OCI-LY1 (cell line): Measurements from ENCODE around the gene POP7.
A peak's percentile ranks its signal among the peaks of the same experiment; 100 is the strongest.

ENCODE experiments used
- H2AFZ ChIP-seq: fragments of 200-600 bp; sonication (generic), shearing (Covaris generic); 2 replicates; pipeline ENCODE4 v1.6.0; 2014; ENCODE audit warnings: antibody characterized with exemption, mild to moderate bottlenecking, low read length
- H3F3A ChIP-seq: fragments of 200-600 bp; sonication (generic), shearing (Covaris generic); 2 replicates; pipeline ENCODE4 v1.6.0; 2014; ENCODE audit warnings: mild to moderate bottlenecking, antibody characterized with exemption, low read length, moderate library complexity; ENCODE audit not compliant: insufficient read depth
- H3K27ac ChIP-seq: fragments of 200-600 bp; sonication (generic); 2 replicates; pipeline ENCODE4 v1.5.1; 2014; ENCODE audit warnings: low read length, mixed run types, mild to moderate bottlenecking, low read depth; ENCODE audit not compliant: poor library complexity, severe bottlenecking
- H3K27me3 ChIP-seq: fragments of 200-600 bp; sonication (generic); 2 replicates; pipeline ENCODE4 v1.6.0; 2014; ENCODE audit warnings: antibody characterized with exemption, mild to moderate bottlenecking, low read length, moderate library complexity; ENCODE audit not compliant: insufficient read depth
- H3K36me3 ChIP-seq: fragments of 200-600 bp; sonication (generic); 2 replicates; pipeline ENCODE4 v1.6.1; 2014; ENCODE audit warnings: mild to moderate bottlenecking, antibody characterized with exemption, low read length, moderate library complexity, mixed read lengths; ENCODE audit not compliant: insufficient read depth
- H3K4me1 ChIP-seq: fragments of 200-600 bp; sonication (generic); 2 replicates; pipeline ENCODE4 v1.5.1; 2014; ENCODE audit warnings: mild to moderate bottlenecking, low read length, moderate library complexity; ENCODE audit not compliant: insufficient read depth, severe bottlenecking
- H3K4me2 ChIP-seq: fragments of 200-600 bp; sonication (generic), shearing (Covaris generic); 2 replicates; pipeline ENCODE4 v1.6.1; 2014; ENCODE audit warnings: low read length
- H3K4me3 ChIP-seq: fragments of 200-600 bp; sonication (generic); 2 replicates; pipeline ENCODE4 v1.5.1; 2014; ENCODE audit warnings: low read length, low read depth, mild to moderate bottlenecking, mixed read lengths; ENCODE audit not compliant: poor library complexity, severe bottlenecking
- H3K79me2 ChIP-seq: fragments of 200-600 bp; shearing (Covaris generic); 2 replicates; pipeline ENCODE4 v1.6.1; 2016; ENCODE audit warnings: mixed run types, low read length, mixed read lengths; ENCODE audit not compliant: insufficient read depth
- H3K9ac ChIP-seq: fragments of 200-600 bp; sonication (generic), shearing (Covaris generic); 2 replicates; pipeline ENCODE4 v1.6.1; 2014; ENCODE audit warnings: mild to moderate bottlenecking, low read length, mixed read lengths
- H3K9me2 ChIP-seq: fragments of 200-600 bp; sonication (generic), shearing (Covaris generic); 2 replicates; pipeline ENCODE4 v1.6.1; 2014; ENCODE audit warnings: low read depth, mild to moderate bottlenecking, low read length, mixed read lengths
- H3K9me3 ChIP-seq: fragments of 200-600 bp; shearing (Covaris generic); 2 replicates; pipeline ENCODE4 v1.6.1; 2014; ENCODE audit warnings: low read length, mixed read lengths
- H4K20me1 ChIP-seq: fragments of 200-600 bp; sonication (generic), shearing (Covaris generic); 2 replicates; pipeline ENCODE4 v1.6.0; 2016; ENCODE audit warnings: mild to moderate bottlenecking, low read length; ENCODE audit not compliant: insufficient read depth
- CTCF ChIP-seq: fragments of 200-600 bp; sonication (generic), shearing (Covaris generic); IDR thresholded peaks from 2 replicates; pipeline ENCODE4 v1.5.1; 2017; ENCODE audit warnings: mild to moderate bottlenecking, antibody characterized with exemption, low read length, moderate library complexity, mixed read lengths
- EZH2 ChIP-seq: fragments of 200-600 bp; sonication (generic), shearing (Covaris generic); IDR thresholded peaks from 2 replicates; pipeline ENCODE4 v1.8.0; 2017; ENCODE audit warnings: borderline replicate concordance, mixed run types, mild to moderate bottlenecking, antibody characterized with exemption, low read length, moderate library complexity, mixed read lengths

POP7 gene

GRCh38 chr7:100689230-100690135 is 16.4 kb upstream of the POP7 start:
- TF ChIP-seq EZH2, result no peak
- H4K20me1 ChIP-seq, result no peaks in the 10 kb centered on the region
- H3K4me3 ChIP-seq, result no peak overlapping the region

GRCh38 chr7:100691676-100692577 is 14.0 kb upstream of the POP7 start:
- Histone ChIP-seq H3K9me2 (no peaks in the 10 kb centered on the region), H3K4me1 (peaks cover 34% of the 10 kb centered on the region), H3K9me3 (no peaks in the 10 kb centered on the region), H3K36me3 (peaks cover 44% of the 10 kb centered on the region), H3K9ac (peak overlapping the region; percentile 91), H2AFZ (no peak overlapping the region), H3K4me2 (peak overlapping the region; percentile 99), H3K27me3 (no peaks in the 10 kb centered on the region), H3K27ac (peak overlapping the region; percentile 11), H3F3A (peaks cover 9% of the 10 kb centered on the region; the same call in 1 of the 2 replicates), H4K20me1 (no peaks in the 10 kb centered on the region), H3K79me2 (peaks cover 37% of the 10 kb centered on the region), H3K4me3 (peak overlapping the region; percentile 98)
- TF ChIP-seq EZH2 (no peak), CTCF (peak; percentile 99)

More at GRCh38 chr7:100689230-100690135, 16.4 kb upstream of the POP7 start:
- no peaks in the 10 kb centered on the region for H3K27me3 ChIP-seq
- H3K36me3 ChIP-seq, result peaks cover 69% of the 10 kb centered on the region
- no peak overlapping the region for H3K4me2 ChIP-seq
- no peaks in the 10 kb centered on the region for H3K9me2 ChIP-seq
- peaks cover 28% of the 10 kb centered on the region for H3K4me1 ChIP-seq
- H3K9ac ChIP-seq, result no peak overlapping the region
- no peak overlapping the region for H3K27ac ChIP-seq
- H3K79me2 ChIP-seq, result peaks cover 37% of the 10 kb centered on the region
- no peaks in the 10 kb centered on the region for H3F3A ChIP-seq
- H3K9me3 ChIP-seq, result no peaks in the 10 kb centered on the region
- H2AFZ ChIP-seq, result no peak overlapping the region

- Histone ChIP-seq H3K9ac (peak overlapping the region; percentile 91), H3K9me3 (no peaks in the 10 kb centered on the region), H4K20me1 (no peaks in the 10 kb centered on the region), H3K79me2 (peaks cover 37% of the 10 kb centered on the region), H2AFZ (no peak overlapping the region), H3K27ac (peak overlapping the region; percentile 11), H3K4me3 (peak overlapping the region; percentile 98), H3K9me2 (no peaks in the 10 kb centered on the region), H3K4me2 (peak overlapping the region; percentile 99), H3F3A (peaks cover 9% of the 10 kb centered on the region; the same call in 1 of the 2 replicates), H3K4me1 (peaks cover 34% of the 10 kb centered on the region), H3K36me3 (peaks cover 38% of the 10 kb centered on the region; the same call in 1 of the 2 replicates), H3K27me3 (no peaks in the 10 kb centered on the region)
- TF ChIP-seq EZH2 (no peak), CTCF (no peak)
Observed at GRCh38 chr7:100692578-100692961, 13.4 kb upstream of the POP7 start.
